ENCODE measurements around the gene SNAP47. TPM values are rescaled to one million over a fixed set of nuclear protein-coding genes. Genes with fewer than 3 reads are reported as not detected.

SNAP47 gene
- total and polyA plus RNA-seq, 2 of the 4 experiments (the other 2 are of a cell fraction), result 39.4 to 72.9 TPM

GRCh38 chr1:227808566-227808965 is 73.3 kb downstream of the SNAP47 start:
- H4K8ac ChIP-seq (ENCODE audit: low read depth in 2 of 2, low read length in 2 of 2), result no peak overlapping the region
- dilution Hi-C loops (cut with HindIII; ENCODE audit: low sequenced_read_pairs, unreplicated experiment) (no loop called here), in situ Hi-C loops (cut with MboI; ENCODE audit: low sequenced_read_pairs) (no loop called here), intact Hi-C loops (cut with micrococcal nuclease) (no loop called here)
- H4K91ac ChIP-seq (ENCODE audit: insufficient read depth, low read depth, low read length), result no peak overlapping the region
- no peaks in the 10 kb centered on the region for H4K20me1 ChIP-seq (ENCODE audit: insufficient read depth, low read length)
- H3K23ac ChIP-seq (ENCODE audit: low read depth, low read length), result no peak overlapping the region
- H3K27me3 ChIP-seq (ENCODE audit: control insufficient read depth, insufficient read depth, low read length), result no peaks in the 10 kb centered on the region; the same call in 1 of the 2 replicates
- no peak overlapping the region for H2AFZ ChIP-seq (replicated peaks; ENCODE audit: low read length, poor library complexity)
- peaks cover 2% of the 10 kb centered on the region; the same call in 1 of the 2 replicates for H3K9me3 ChIP-seq (ENCODE audit: control insufficient read depth, insufficient read depth, low read length)
- CTCF ChIA-PET, result no interaction called here
- WGBS, 2 experiments (ENCODE audit: extremely low coverage in 2 of 2, insufficient read length in 1 of 2), result no CpG with 5 or more reads among the region's 1 CpG
- no peak overlapping the region for H3K56ac ChIP-seq (ENCODE audit: extremely low read depth, insufficient read depth, low read length)
- POLR2A ChIA-PET (ENCODE audit: unreplicated experiment), result interaction anchor here (0.6 to 1.0 kb wide), 2 partner anchors 13 to 241 kb away, joined by 4 to 6 read pairs; no protein-coding TSS in a partner anchor
- no peak overlapping the region for H3K27ac ChIP-seq (ENCODE audit: insufficient read depth, low read length)
- DNase-seq, result peak; percentile 20
- no TSS peak for BruUV-seq (replicated peaks)
- H3K4me3 ChIP-seq (ENCODE audit: insufficient read depth, low read depth, low read length), result no peak overlapping the region
- no peak overlapping the region for H2AK9ac ChIP-seq (replicated peaks; ENCODE audit: low read depth, low read length, poor library complexity)
- no peak overlapping the region for H4K5ac ChIP-seq (ENCODE audit: low read depth, low read length)
- H3K9me1 ChIP-seq (ENCODE audit: insufficient read depth, low read length), result no peaks in the 10 kb centered on the region
- TF ChIP-seq RCOR1 (IDR thresholded peaks at IDR 0.05; ENCODE audit: insufficient replicate concordance, low read length) (no peak), POLR2A (IDR thresholded peaks at IDR 0.05; ENCODE audit: low read depth, low read length) (no peak), CTCF (conservative IDR thresholded peaks at IDR 0.05; ENCODE audit: low read depth, low read length) (no peak), USF2 (IDR thresholded peaks at IDR 0.05; ENCODE audit: low read depth, low read length) (no peak), NFE2L2 (IDR thresholded peaks at IDR 0.05; ENCODE audit: low read depth, low read length) (peak; percentile 75), CEBPB (IDR thresholded peaks at IDR 0.05; ENCODE audit: low read depth, low read length) (no peak), SMC3 (IDR thresholded peaks at IDR 0.05; ENCODE audit: low read depth, low read length) (no peak), FOS (IDR thresholded peaks at IDR 0.05; ENCODE audit: low read depth, low read length) (no peak), MXI1 (IDR thresholded peaks at IDR 0.05; ENCODE audit: borderline replicate concordance, low read depth, low read length) (no peak), CHD1 (IDR thresholded peaks at IDR 0.05; ENCODE audit: low read depth, low read length) (no peak), RFX5 (IDR thresholded peaks at IDR 0.05; ENCODE audit: low read depth, low read length) (no peak), MAFK (IDR thresholded peaks at IDR 0.05; ENCODE audit: low read depth, low read length) (peak; percentile 64)
- H3K79me1 ChIP-seq (ENCODE audit: low read depth in 1 of 2, low read length in 2 of 2), result no peaks in the 10 kb centered on the region
- H3K4me1 ChIP-seq (ENCODE audit: control insufficient read depth, insufficient read depth, low read length), result no peaks in the 10 kb centered on the region
- H3K18ac ChIP-seq (ENCODE audit: low read depth, low read length), result no peak overlapping the region
- H3K9ac ChIP-seq (ENCODE audit: low read depth, low read length), result no peak overlapping the region
- no peaks in the 10 kb centered on the region for H3K36me3 ChIP-seq (ENCODE audit: control insufficient read depth, insufficient read depth, low read length)
- H3K14ac ChIP-seq (replicated peaks; ENCODE audit: low read depth, low read length), result no peak overlapping the region
- no peak overlapping the region for H3K4ac ChIP-seq (ENCODE audit: low read depth, low read length)
- ATAC-seq (ENCODE audit: low read depth), result peak; percentile 63
- H3K4me2 ChIP-seq (ENCODE audit: low read depth, low read length), result no peak overlapping the region
- no peak overlapping the region for H2BK15ac ChIP-seq (ENCODE audit: low read depth, low read length)
- H2BK20ac ChIP-seq (ENCODE audit: low read depth, low read length), result no peak overlapping the region
- H2BK5ac ChIP-seq (ENCODE audit: low read depth, low read length, poor library complexity, severe bottlenecking), result no peak overlapping the region
- no peak overlapping the region for H2BK120ac ChIP-seq (ENCODE audit: low read depth, low read length)
- no peak overlapping the region for H2AK5ac ChIP-seq (ENCODE audit: low read depth, low read length)

All from IMR-90 (cell line).